Stomach (tissue), 4 donors: ENCODE data around the gene TPMT.

Source experiments
- EP300 ChIP-seq: sonication (generic); formaldehyde crosslinking; IDR thresholded peaks from one replicate; pipeline ENCODE4 v1.6.1; 2017; ENCODE audit warnings: antibody characterized with exemption
- POLR2AphosphoS5 ChIP-seq, 3 donors: sonication (generic); formaldehyde crosslinking; IDR thresholded peaks; one replicate each; pipeline ENCODE4 v1.6.1; 2016; ENCODE audit warnings: antibody characterized with exemption in 3 of 3

DNA sequence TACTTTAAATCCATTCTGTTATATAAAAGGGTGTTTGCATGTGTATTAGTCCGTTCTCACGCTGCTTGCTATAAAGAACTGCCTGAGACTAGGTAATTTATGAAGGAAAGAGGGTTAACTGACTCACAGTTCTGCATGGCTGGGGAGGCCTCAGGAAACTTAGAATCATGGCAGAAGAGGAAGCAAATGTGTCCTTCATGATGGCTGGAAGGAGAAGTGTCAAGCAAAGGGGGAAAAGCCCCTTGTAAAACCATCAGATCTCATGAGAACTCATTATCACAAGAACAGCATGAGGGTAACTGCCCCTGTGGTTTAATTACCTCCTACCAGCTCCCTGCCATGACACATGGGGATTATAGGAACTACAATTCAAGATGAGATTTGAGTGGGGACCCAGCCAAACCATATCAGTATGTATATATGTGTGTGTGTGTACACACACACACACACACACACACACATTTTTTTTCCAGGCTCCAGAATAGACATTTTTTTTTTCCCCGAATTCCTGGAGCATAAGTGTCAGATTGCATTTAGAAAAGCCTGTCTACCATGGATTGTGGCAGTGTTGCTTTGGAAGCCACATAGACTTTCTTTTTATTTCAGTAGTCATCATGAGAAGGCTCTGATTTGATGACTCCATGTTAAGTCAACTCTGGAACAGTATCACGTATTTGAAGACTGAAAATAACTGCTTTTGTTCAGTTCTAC is 31.8 kb upstream of the TPMT start:
- no peak for TF ChIP-seq EP300
- TF ChIP-seq POLR2AphosphoS5 (IDR thresholded peaks at IDR 0.05), result no peak
